Stimulated activated CD4-positive, alpha-beta T cell treated with anti-CD3 and anti-CD28 coated beads, Interleukin-1b, Interleukin-23, amount 100 ng/mL, for 1 hour (primary cell): ENCODE data around the gene WWTR1.

Experiments
- DNase-seq, 2 donors: peaks; one replicate each; pipeline ENCODE4 v3.0.0-alpha.2; 2020; ENCODE audit warnings: low read depth in 2 of 2

Gene WWTR1

DNA sequence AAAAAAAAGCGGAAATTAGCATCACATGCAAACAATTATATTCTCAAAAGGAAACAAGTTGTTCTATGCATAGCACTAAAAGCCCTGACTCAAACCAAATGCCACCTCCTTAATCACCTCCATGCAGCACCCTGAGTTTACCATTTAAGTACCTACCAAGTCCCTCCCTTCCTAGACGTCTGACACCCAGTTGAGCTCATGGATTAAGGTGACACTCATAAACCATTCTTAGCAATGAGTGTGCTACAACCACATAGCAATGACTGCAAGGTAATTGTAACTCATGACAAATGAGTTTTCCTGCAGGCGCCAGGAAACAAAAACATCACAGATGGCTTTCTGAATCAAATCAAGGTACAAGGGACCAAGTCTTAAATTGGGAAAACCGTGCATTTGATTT is 32.0 kb downstream of the WWTR1 start:
- DNase-seq = no peak

DNA sequence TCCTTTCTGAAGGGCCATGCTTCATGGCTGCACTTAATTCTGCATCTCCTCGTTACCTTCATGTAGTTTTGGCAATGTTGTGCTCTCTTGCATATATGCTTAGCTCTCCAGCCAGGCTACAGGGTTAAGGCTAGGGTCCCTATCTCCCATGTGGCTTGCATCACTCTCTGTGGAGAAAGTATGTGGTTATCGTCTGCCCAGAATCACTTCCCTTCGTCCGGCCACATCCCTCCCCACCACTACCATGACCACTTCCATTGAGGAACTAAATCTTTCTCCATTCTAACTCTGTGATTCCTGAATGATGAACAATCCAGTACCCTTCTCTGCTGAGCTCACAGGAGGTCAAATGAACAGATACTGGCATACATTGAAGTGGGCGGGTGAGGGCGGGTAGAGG is 34.0 kb downstream of the WWTR1 start:
- DNase-seq = no peak

DNA sequence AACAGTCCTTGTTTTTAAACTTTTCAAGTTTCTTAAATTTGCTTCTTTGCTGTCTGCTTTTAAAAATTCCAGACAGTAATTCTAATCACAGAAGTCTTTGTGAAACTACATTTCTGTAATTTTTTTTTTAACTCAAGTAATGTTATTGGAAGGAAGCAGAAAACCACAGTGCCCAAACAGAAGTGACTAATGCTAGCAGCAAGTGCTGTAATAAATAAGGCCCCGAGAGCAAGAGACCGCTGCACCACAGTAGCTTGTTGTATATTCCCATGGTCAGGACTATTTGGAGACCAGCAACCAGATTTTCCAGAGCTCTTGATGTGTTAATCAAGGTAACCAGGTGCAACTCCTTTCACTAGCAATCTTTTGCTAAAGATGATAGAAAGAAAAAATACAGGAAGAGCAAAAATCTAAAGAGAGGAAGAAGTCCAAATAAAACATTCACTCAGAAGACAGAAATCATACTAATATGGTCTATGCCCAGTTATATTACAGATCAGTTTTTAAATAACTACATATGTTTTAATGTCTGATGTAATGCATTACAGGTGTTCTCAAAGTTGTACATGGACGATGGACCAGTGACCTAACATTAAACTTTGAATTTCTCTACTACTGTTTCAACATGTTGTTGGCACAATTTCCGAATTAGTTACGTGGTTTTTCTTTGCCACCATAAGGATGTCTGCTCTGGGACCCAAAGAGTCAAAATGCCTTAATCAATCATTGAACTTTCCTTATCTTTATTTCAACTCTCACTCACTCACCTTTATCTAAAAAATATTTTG is 36.4 kb downstream of the WWTR1 start:
- no peak for DNase-seq

DNA sequence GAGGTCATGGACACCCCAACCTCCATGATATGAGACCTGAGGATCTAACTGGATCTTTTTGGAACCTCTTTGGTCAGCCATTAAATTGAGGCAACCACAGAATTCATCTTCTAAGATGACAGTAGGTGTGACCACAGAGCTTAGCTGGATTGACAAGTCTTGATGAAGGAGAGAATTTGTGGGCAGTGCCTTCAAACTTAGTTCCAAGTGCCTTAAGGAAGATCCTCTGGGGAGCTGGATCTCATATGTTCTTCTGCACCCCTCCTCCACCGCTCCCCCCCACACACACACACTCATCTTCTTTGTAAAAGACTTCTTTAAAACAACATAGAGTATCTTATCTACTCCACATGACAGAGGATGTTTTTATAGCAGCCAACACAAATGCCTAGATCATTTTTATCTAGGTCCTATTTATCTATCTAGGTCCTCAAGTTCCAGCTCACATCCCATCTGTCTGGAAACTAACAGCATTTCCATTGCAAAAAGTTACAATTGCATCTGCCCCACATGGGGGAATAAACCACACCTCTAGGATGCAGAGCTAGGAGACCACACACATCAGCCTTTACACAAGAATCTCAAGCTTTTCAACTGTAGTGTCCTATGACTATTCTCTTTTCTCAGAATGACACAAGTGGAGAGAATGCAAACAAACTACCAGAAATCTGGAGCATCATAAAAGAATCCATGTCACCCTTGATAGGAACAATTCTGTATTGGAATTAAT is 37.4 kb downstream of the WWTR1 start:
- no peak for DNase-seq

DNA sequence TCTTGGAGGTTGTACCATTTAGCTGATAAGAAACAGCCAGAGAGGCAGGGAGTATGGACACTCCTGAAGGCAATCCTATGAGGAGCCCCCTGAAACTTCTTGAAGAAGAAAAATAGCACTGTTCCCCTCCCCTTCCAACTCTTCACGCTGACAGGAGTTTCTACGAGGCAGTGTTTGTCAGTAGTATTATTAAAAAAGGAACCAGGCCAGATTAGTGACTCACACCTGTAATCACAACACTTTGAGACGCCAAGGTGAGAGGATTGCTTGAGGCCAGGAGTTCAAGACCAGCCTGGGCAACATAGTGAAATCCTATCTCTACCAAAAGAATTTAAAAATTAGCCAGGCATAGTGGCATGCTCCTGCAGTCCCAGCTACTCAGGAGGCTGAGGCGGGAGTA is 38.7 kb downstream of the WWTR1 start:
- no peak for DNase-seq

DNA sequence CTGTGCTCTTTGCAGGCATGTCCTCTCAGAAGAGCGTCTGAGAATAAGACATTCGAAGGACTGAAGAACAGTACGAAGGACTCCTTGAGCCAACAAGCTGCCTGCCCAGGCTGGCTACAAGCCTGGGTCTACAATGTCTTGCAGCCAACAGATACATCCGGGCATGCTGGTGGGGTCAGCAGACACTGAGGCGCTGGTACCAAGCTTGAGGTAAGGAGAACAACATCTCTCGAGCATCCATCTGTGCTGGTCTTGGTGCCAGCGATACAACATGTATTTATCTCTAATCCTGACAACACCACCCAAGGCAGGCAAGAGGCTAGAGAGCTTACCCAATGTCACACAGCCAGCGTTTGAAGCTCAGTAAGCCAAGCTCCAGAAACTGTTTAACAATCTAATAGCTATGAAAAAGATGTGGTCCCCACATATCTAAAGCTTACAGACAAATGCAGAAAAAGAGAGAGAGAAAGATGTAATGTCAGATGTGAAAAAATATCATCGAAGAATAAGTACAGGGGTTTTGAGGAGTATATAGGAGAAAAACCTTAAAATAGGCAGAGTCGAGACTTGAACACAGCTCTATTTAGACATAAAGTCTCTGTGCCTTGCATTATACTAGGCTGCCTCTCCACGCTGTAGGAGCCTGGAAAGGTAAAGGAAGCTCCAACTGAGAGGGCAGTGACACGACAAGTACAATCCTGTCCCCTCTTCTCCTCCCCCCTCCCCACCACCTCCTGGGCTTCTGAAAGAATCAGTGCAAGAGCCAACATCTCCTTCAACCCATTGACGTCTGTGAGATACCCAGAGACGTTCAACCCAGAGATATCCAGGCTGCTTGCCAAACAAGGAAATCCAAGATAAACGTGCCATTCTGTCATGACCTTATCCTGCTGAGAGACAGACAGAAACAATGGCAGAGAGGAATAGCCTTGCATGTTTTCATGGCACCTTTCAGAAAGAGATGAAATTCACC is 39.4 kb downstream of the WWTR1 start:
- DNase-seq = no peak

DNA sequence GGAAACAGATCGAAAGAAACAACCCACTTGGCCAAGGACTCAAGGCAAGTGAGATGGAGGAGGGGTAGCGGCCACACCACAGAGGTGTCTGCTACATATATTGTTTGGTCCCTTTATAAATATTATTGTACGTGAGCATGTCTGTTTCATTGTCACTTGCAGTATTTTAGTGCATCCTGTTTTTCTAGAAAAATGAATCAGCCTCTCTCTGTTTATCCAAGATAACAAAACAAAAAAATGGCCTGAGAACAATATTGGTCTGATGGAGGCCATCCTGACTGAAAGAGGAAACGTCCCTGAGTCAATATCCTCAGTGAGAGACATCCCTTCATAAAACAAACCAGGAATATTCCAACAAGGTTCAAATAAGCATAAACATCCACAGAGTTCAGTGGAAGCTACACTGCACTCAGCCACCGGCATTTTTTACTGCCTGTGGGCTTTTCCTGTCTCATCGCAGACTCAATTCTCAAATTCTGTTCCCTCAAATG is 42.0 kb downstream of the WWTR1 start:
- DNase-seq = no peak

DNA sequence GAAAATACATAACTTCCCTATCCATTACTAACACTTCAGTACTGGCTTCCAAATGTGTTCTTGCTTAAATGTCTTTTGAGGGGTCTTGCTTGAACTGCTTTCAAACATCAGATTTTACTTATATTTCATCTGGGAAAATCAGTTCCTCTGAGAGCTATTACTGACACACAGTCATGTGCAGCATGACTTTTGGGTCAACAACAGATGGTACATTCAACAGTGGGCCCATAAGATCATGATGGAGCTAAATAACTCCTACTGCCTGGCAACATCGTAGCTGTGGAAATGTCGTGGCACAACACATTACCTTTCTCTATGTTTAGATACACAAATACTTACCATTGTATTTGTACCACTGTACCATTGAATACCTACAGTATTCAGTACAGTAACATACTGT is 43.8 kb downstream of the WWTR1 start:
- no peak for DNase-seq

DNA sequence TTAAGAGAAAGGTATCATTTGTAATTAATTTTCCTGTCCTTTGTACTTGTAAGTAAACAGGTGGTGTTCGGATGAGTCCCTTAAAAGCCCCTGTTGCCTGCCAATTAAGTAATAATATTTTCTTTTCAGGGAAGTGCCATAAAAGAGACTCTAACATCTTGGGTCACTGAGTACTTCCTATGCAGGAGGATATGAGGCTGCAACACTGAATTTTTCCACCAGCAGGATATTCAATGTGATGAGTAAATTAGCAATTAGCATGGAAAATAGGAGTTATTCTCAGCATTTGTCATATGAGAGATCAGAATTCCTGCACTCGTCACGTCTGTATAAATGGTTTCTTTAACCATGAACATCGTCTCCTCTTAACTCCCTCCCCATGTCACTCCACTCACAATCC is 45.4 kb downstream of the WWTR1 start:
- no peak for DNase-seq

DNA sequence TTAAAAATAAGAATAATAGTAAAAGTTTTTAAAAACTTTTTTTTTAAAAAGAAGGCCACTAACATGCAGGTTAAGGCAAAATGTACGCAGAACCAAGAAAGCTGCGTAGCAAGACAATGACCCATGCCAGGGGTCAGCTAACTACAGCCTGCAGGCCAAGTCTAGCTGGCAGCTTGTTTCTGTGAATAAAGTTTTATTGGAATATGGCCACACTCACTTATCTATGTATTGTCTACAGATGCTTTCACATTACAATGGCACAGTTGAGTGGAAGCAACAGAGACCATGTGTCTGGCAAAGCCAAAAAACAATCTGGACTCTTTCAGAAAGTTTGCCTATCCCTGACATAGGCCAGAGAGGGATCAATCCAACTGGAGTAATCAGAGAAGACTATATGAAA is 46.7 kb downstream of the WWTR1 start:
- DNase-seq = no peak

DNA sequence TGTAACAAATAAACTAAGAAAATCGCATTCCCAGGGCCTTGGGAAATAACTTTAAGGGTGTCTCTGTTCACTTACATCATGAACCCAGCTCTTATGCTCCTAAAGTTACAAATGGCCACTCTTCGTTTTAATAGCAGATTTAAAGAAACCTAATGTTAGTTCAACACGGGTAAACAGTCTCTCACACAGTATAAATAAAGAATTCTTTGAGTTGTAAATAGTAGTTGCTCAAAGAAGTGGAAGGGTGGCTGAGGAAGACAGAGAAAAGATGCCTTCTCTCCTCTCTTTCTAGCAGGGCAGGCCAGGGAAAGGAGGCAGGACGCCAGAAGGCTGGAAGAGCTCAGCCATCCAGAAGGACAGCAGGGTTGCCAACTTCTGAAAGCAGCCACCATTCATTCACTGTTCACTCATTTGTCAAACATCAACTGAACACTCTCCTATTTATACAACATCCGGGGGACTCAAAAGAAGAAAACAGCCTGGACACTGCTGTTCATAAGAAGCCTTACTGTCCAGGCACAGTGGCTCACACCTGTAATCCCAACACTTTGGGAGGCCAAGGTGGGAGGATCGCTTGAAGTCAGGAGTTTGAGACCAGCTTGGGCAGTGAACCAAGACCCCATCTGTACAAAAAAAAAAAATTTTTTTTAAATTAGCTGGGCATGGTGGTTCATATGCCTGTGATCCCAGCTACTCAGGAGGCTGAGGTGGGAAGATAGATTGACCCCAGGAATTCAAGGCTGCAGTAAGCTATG is 47.3 kb downstream of the WWTR1 start:
- DNase-seq = no peak

DNA sequence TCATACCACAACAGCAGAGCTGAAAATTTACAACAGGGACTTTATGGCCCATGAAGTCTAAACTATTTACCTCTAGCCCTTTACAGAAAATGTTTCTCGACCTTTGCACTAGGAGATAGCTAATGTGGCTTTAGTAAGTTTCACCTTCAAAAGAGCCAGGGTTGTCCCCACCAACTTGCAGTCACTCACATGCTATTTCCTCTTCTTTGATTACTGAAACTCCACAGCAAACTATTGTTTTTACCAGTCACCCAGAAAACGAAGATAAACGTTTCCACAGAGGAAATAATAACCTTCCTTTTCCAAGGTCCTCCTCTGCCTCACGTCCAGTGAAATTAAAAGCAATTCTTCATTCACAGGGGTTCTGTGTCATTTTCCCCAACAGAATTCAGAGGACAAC is 48.2 kb downstream of the WWTR1 start:
- no peak for DNase-seq

DNA sequence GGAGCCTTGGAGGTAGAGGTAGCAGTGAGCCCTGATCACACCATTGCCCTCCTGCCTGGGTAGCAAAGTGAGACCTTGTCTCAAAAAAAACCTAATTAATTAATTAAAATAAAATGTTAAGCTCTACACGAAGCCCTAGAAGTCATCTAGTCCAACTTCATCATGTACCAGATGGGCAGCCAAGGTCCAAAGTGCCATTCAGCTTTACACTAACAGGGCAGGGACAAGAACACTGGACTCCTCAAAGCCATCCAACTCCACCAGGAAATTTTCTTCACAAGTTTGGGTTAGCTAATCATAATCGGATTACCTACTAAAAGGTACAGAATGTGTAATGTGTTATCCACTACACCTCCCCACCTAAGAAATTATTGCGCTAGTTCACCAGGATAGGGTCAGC is 48.8 kb downstream of the WWTR1 start:
- no peak for DNase-seq

DNA sequence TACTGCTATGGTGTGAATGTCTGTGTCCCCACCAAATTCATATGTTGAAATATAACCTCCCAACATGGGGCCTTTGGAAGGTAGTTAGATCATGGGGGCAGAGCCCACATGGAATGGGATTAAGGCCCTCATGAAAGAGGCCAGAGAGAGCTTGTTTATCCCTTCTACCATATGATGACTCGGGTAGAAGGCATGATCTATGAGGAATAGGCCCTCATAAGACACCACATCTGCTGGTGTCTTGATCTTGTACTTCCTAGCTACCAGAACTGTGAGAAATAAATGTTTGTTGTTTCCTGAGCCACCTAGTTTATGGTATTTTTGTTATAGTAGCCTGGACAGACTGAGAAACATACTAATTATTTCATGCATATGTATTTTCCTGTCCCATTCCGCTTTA is 51.9 kb downstream of the WWTR1 start:
- DNase-seq = no peak

DNA sequence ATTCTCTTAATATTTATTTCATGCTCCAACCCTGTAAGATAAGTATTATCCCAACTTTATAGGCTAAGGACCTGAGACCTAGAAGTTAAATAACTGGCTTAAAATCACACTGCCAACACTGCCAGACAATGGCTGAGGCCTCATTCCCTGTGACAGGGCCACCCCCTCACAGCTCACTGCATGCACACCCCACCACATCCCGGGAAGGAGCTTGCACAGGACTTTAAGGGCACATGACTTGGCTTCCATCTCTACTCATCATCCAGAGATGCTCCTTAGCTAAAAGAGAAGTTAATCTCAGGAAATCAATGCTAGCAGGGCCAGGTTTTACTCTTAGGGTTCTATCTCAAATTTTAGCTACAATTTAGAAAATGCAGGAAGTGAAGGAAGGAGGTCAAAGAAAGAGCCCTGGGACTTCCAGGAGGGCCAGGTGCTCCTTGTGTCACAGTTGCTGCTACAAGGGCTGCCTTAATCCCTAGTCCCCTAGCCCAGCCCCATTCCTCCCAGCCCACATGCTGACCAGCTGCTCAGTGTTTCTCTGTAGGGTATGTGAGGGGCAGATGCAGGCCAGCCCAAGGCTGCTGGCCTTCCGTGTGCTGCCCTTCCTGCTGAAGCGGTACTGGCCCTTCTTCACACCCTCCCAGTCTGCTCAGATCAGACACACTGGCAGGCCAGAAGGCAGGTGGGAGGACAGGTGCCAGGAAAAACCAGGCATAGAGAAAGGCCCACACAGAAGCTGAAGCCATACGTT is 53.5 kb downstream of the WWTR1 start:
- no peak for DNase-seq

DNA sequence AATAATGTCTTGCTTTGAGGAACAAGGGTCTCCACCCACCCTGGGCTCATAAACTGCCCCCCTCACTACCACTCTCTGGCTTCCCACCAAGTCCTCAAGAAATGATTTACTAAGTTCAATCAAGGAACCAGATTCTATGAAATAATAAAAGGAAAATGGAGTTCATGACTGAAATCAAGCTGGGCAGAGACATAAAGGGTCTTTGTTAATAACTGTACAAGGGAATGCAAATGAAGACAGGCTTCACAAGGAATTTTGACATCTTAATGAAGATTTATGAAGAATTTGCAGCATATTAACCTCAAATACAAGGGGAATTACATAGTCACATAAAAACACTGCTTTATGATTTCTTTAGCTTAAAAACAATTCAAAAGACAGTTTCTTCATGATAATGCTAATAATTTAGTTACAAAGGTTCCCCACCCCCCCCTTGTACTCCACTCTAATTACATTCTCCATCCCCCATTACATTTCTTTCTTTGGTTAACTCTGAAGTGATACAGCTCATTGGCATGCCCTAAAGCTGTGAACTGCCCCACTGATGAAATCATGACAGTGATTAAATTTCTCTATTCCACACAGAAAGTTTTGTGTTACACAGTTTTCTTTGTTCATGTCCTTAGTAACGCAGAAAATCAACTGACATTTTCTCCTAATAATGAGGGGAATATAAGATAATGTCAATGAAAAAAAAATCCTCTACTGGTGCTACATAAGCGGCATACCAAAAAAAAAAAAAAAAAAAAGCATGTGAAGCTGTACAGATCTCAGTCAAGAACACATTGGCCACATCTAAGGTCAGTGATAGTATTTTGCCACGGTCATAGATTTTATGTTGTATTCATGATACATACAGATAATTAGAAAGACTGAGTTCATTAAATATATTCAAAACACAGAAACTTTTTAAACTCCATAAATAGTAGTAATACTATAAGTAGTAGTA is 54.4 kb downstream of the WWTR1 start:
- no peak for DNase-seq

DNA sequence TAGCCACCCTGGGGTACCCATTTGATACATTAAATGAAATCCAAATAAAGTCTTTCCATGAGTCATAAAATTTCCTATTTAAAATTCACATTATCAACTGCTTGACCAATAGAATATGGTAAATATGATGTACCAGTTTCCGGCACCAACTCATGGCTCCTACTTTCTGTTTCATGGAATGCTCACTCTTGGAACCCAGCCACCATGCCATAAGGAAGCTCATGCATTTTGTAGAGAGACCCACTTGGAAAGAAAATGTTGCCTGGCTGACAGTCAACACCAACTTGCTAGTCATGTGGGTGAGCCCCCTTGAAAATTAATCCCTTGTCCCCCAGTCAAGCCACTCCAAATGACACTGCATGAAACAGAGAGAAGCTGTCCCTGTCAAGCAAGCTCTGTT is 57.2 kb downstream of the WWTR1 start:
- no peak for DNase-seq

DNA sequence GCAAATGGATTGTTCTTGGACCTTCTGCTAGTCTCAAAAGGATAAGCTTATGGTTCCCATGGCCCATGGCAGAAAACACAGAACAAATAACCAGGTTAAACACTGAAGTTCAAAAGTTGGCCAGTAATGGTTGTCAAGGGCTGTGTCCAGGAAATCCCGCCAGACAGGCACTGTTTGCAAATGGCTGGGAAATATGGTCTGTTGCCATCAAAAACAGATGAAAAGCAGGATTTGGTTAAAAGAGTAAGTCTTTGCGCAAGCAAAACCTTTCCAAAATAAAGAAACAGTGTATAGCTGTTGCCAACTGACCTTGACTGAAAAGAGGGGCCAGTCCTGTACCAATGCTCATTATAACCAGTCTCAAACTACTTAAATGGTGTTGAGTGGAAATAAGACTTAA is 58.6 kb downstream of the WWTR1 start:
- DNase-seq = no peak

DNA sequence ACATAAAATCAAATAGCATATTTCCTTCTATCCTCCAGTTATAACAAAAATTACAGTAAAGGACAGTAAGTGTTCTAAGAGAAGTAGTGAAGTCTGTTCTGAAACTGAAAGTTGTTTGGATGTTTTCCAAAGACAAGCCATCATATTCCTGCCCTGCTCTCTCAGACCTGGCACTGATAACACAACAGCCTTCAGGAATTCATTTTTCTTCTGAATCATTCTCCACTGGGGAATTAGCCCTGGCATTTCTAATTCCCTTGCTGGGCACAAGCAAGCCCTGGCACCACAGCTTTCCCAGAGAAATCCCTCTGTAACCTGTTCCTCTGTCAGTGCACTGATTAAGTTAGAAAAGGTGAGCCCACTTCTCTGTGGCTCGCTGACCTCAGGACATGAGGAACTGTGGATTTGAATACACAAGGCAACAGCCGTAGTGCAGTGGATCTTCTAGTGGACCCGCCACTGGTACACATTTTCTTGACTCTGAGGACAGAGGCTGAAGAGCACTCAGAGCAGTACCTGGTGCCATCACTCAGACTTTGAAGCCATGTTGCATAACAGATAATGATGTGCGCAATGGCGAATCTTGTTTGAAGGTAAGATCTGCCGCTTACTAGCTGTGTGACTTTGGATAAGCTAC is 61.6 kb downstream of the WWTR1 start:
- DNase-seq = no peak
